HG02870 (cell line): ENCODE data around the gene KIAA0232.
"Not testable (repeated sequence)": the region's sequence is repeated elsewhere in the genome, so short reads cannot be mapped to it uniquely, and the experiment has no call there.

Experiments
- ATAC-seq: cut with Tn5 transposase; IDR thresholded peaks from one replicate; pipeline ENCODE4 v1.9.1; 2021; ENCODE audit warnings: mild to moderate bottlenecking, moderate library complexity; ENCODE audit not compliant: unreplicated experiment

The KIAA0232 gene

GRCh38 chr4:6755088-6755753 is 27.3 kb upstream of the KIAA0232 start:
- no peak for ATAC-seq

- ATAC-seq: not testable (repeated sequence)
These were observed 26.2 kb upstream of the KIAA0232 start for GRCh38 chr4:6756345-6756744.

- no peak for ATAC-seq
These were observed 23.8 kb upstream of the KIAA0232 start for GRCh38 chr4:6758728-6759127.

- no peak for ATAC-seq
These were observed 21.7 kb upstream of the KIAA0232 start for GRCh38 chr4:6760865-6761264.

- no peak for ATAC-seq
These were observed 20.6 kb upstream of the KIAA0232 start for GRCh38 chr4:6761649-6762615.

- no peak for ATAC-seq
These were observed 19.1 kb upstream of the KIAA0232 start for GRCh38 chr4:6763330-6763851.

- no peak for ATAC-seq
These were observed 17.4 kb upstream of the KIAA0232 start for GRCh38 chr4:6764976-6765620.

GRCh38 chr4:6765703-6766102 is 16.8 kb upstream of the KIAA0232 start:
- no peak for ATAC-seq

GRCh38 chr4:6767386-6767747 is 15.2 kb upstream of the KIAA0232 start:
- ATAC-seq: no peak

- no peak for ATAC-seq
These were observed 14.6 kb upstream of the KIAA0232 start for GRCh38 chr4:6767748-6768538.

GRCh38 chr4:6768539-6768905 is 14.0 kb upstream of the KIAA0232 start:
- ATAC-seq: no peak

- no peak for ATAC-seq
These were observed 13.1 kb upstream of the KIAA0232 start for GRCh38 chr4:6769233-6769988.

- no peak for ATAC-seq
These were observed 12.5 kb upstream of the KIAA0232 start for GRCh38 chr4:6769989-6770420.

- no peak for ATAC-seq
These were observed 11.8 kb upstream of the KIAA0232 start for GRCh38 chr4:6770581-6771228.

- no peak for ATAC-seq
These were observed 11.3 kb upstream of the KIAA0232 start for GRCh38 chr4:6771229-6771671.

GRCh38 chr4:6772223-6772928 is 10.2 kb upstream of the KIAA0232 start:
- ATAC-seq: no peak

GRCh38 chr4:6773106-6773505 is 9.4 kb upstream of the KIAA0232 start:
- no peak for ATAC-seq

GRCh38 chr4:6773616-6774540 is 8.6 kb upstream of the KIAA0232 start:
- ATAC-seq: no peak
